HG03159 (cell line): ENCODE results near the gene CMSS1.

Experiments
- ATAC-seq: cut with Tn5 transposase; IDR thresholded peaks from one replicate; pipeline ENCODE4 v1.9.1; 2021; ENCODE audit warnings: mild to moderate bottlenecking, moderate library complexity; ENCODE audit not compliant: unreplicated experiment

The CMSS1 gene

GRCh38 chr3:99873269-99874102, 55.8 kb downstream of the CMSS1 start:
- no peak for ATAC-seq

- no peak for ATAC-seq
These were observed 56.8 kb downstream of the CMSS1 start for GRCh38 chr3:99874237-99875002.

GRCh38 chr3:99875581-99875928, 57.9 kb downstream of the CMSS1 start:
- ATAC-seq, result no peak

GRCh38 chr3:99875929-99876841, 58.5 kb downstream of the CMSS1 start:
- ATAC-seq, result peak; percentile 90

GRCh38 chr3:99877031-99877579, 59.4 kb downstream of the CMSS1 start:
- ATAC-seq, result no peak

GRCh38 chr3:99878005-99878404, 60.3 kb downstream of the CMSS1 start:
- peak; percentile 42 for ATAC-seq

GRCh38 chr3:99879275-99879674, 61.6 kb downstream of the CMSS1 start:
- ATAC-seq, result no peak

- no peak for ATAC-seq
These were observed 63.5 kb downstream of the CMSS1 start for GRCh38 chr3:99881121-99881524.

GRCh38 chr3:99882436-99883137, 64.9 kb downstream of the CMSS1 start:
- no peak for ATAC-seq

- ATAC-seq, result no peak
These were observed 65.4 kb downstream of the CMSS1 start for GRCh38 chr3:99883138-99883461.

- no peak for ATAC-seq
These were observed 66.0 kb downstream of the CMSS1 start for GRCh38 chr3:99883693-99884092.

GRCh38 chr3:99884484-99884883, 66.8 kb downstream of the CMSS1 start:
- ATAC-seq, result no peak

GRCh38 chr3:99885085-99885484, 67.4 kb downstream of the CMSS1 start:
- ATAC-seq, result no peak

GRCh38 chr3:99885851-99886250, 68.2 kb downstream of the CMSS1 start:
- ATAC-seq, result no peak

GRCh38 chr3:99891610-99892285, 74.1 kb downstream of the CMSS1 start:
- ATAC-seq, result no peak

GRCh38 chr3:99892332-99892731, 74.7 kb downstream of the CMSS1 start:
- no peak for ATAC-seq

- ATAC-seq, result no peak
These were observed 77.6 kb downstream of the CMSS1 start for GRCh38 chr3:99895131-99895696.

- ATAC-seq, result no peak
These were observed 78.2 kb downstream of the CMSS1 start for GRCh38 chr3:99895703-99896441.

GRCh38 chr3:99896482-99896881, 78.8 kb downstream of the CMSS1 start:
- ATAC-seq, result no peak
